NCI-H1105 treated with DMSO at 0.1 percent for 48 hours (cell line): ENCODE data around the gene RAB3IL1.
A peak's percentile ranks its signal among the peaks of the same experiment; 100 is the strongest.

ENCODE experiments used
- DNase-seq: peaks from one replicate; lab custom pipeline; 2025; lab: John Stamatoyannopoulos, UW

The RAB3IL1 gene

GRCh38 chr11:61866231-61866957, 51.0 kb downstream of the RAB3IL1 start:
- DNase-seq: no peak

DNA sequence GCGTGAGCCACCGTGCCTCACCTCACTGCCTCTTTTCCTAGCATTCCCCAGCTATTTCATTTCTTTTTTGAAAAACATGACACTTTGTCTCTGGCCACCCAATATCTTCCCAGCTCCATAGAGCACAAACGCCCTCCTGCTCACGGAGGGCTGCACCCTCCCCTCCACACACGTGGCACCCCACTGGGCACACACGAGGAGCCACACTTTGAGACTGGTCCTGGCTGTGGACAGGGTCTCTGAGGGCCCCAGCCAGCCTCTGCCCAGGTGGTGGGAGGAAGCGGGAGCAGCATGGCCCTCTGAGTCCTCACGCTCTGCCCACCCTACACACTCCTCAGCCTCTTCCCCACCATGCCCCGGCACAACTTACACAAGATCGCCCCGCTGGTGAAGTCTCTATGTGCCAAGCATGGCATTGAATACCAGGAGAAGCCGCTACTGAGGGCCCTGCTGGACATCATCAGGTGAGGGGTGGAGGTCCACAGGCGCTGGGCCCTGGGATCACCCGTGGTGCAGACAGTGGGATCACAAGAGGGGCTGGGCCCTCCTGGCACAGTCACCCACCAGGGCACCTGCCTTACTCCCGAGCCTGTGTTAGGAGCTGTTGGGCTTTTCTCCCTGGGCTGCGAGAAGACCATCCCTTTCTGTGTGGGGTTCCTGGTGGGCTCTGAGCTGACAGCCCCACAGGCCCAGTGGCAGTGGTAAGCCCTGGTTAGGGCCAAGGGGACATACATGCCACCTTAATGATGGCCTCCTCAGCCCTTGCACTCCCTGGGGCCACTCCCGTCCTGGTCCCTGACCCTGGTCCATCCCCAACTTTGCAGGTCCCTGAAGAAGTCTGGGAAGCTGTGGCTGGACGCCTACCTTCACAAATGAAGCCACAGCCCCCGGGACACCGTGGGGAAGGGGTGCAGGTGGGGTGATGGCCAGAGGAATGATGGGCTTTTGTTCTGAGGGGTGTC, 52.3 kb downstream of the RAB3IL1 start:
- no peak for DNase-seq

- DNase-seq: no peak
Observed at GRCh38 chr11:61863548-61864081, 53.8 kb downstream of the RAB3IL1 start.

GRCh38 chr11:61862714-61863547, 54.4 kb downstream of the RAB3IL1 start:
- DNase-seq: no peak

- DNase-seq: no peak
Observed at GRCh38 chr11:61861634-61862033, 55.7 kb downstream of the RAB3IL1 start.

GRCh38 chr11:61860054-61860903, 57.1 kb downstream of the RAB3IL1 start:
- no peak for DNase-seq

GRCh38 chr11:61855939-61856680, 61.3 kb downstream of the RAB3IL1 start:
- DNase-seq: peak; percentile 12

- no peak for DNase-seq
Observed at GRCh38 chr11:61854966-61855714, 62.2 kb downstream of the RAB3IL1 start.

DNA sequence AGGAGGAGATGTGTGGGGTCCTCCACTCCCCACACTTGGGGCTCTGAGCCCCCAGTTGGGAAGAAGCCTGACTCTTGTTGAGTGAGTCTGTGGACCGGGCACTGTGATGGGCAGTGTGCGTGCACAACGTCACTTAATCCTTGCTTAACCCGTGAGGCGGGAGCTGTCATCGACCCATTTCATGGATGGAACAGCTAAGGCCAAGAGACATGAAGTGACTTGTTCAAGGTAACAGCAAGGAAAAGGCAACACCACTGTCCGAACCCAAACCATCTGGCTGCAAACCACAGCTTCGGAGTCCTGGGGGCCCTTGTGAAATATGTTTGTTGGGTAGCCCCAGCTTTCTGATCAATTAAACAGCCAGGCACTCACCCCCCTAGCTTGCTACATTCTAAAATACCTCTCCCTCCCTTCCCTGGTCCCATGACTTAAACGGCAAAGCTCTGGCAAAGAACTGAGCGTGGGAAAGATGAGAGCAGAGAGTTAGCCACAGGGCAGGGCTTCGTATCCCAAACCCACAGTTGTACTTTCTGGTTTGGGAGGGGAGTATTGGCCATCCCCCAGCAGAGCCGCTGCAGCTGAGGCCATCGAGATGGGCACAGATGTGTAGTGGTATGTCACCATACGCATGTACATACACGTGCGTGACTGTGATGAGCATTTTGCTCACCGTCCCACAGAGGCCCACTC, 63.0 kb downstream of the RAB3IL1 start:
- no peak for DNase-seq

DNA sequence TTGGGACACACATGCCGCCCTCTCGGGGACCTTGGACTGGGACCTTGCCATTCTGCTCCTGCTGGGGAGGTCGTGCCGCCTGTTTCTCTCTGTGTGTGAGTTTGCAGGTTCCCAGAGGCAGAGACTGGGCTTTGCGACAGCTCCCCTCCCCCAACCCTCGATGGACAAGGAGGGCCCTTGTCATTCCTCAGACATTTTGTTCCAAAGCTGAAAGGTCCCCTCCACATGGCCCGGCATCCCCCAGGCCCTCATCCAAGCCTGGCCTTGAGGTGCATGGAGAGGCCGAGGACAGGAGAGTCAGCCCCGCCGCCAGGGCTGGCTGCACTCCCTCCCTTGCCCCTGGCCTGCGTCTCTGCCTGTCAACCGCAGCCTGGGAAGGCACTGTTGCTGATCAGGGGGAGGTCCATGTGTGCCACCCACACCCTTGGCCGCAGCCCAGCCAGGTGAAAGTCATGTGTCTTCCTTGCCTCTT, 63.6 kb downstream of the RAB3IL1 start:
- no peak for DNase-seq

DNA sequence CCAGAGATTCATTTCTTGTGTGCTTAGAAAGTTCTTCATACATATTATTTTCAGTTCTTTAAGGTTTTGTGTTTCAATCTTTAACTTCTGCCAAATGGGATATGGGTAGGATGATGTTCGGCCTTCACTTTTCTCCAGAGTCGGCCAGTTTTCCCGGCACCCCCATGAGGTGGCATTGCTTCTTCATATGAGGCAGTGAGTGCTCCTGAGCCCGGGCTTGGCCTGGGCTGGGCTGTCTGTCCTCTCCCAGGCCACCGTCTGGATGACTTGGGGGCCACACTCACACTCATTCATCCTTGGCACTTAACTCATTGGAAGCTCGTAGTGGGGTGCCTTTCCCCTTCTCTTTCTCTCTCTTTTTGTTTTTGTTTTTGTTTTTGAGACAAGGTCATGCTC, 65.5 kb downstream of the RAB3IL1 start:
- no peak for DNase-seq

DNA sequence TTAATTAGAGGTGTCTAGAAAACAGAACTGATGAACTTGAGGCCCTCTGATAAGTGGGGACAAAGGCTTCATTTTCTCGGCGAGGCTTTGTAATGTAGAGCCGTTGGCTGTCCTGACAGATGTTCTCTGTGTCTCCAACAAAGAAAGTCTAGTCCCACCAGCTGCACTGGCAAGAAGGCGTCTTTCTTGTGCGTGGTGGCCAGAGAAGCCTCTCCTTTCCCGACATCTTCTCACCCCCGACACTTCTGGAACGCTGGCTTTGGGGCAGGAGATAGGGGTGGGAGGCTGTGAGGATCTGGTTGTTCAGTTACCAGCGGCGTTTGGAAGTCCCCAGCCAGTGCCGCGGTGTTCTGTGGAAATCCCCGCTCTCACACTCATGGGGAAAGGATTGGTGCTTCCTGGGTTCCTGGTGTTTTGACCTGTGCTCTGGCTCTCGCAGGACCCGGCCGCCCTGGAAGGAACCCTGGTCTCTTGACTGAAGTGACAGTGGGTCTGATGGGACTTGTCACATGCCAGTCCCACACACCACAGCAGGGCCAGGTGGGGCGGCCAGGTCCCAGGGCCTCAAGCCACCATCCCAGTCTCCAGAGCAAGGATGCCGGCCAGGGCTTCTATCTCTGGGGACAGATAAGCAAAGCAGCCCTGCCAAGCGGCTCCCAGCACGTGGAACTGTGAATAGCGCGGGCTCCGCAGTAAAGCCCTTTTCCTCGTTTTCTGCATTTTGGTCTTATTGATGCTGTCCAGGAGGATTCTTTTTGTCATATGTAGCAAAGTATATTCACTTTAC, 66.1 kb downstream of the RAB3IL1 start:
- no peak for DNase-seq

DNA sequence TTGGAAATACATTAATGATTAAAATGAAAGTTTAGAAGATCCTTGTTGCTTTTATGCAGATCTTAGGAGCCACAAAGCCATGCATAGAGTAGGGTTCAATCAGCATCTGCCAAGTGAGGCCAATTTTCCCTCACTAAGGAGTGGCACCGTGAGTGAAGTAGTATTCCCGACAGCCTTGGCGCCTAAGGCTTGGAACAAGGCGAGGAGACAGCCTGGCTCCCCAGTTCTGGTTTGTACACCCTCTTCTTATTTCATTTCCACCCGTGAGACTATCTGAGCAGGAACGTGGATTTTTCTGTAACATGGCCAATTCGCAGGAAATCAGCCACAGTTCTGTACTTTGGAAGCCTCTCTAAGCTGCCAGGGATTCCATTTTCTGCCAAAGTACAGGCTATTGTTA, 66.7 kb downstream of the RAB3IL1 start:
- DNase-seq: no peak

GRCh38 chr11:61848631-61849030, 68.7 kb downstream of the RAB3IL1 start:
- DNase-seq: no peak

GRCh38 chr11:61847914-61848581, 69.3 kb downstream of the RAB3IL1 start:
- no peak for DNase-seq
